GM19463 (cell line): ENCODE results near the gene HDC.

Source experiments
- ATAC-seq: cut with Tn5 transposase; IDR thresholded peaks from one replicate; pipeline ENCODE4 v1.9.1; 2021; ENCODE audit warnings: mild to moderate bottlenecking, moderate library complexity; ENCODE audit not compliant: unreplicated experiment

Gene HDC

DNA sequence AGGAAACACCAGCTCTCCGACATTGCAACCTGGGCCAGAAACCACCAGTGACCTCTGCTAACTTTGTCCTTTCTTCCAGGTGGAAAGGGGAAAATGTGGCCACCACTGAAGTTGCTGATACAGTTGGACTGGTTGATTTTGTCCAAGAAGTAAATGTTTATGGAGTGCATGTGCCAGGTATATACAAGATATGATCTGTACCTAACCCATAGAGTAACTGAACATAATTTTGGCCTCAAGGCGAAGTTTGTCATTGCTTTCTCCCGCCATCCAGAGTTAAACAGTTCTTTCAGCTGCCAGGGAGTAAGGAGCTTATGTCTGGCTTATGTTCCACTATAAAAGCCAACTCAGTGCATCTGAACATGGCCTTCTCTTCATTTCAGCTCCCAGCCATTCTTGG, 36.7 kb downstream of the HDC start:
- no peak for ATAC-seq

DNA sequence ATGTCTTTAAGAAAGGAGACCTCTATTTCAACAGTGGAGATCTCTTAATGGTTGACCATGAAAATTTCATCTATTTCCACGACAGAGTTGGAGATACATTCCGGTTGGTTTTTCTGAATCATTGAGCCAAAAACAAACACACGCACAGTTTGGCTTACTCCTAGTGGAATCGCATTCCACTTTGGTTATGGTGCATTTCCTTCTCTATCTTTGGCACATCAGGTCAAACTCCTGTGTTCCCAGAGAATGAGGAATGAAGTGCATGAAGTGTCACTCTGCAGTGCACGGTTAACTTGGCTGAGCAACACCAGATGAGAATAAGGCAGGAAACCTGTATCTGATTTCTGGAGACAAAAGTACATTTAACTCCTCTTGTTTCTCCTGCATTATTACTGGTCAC, 38.5 kb downstream of the HDC start:
- ATAC-seq: no peak

DNA sequence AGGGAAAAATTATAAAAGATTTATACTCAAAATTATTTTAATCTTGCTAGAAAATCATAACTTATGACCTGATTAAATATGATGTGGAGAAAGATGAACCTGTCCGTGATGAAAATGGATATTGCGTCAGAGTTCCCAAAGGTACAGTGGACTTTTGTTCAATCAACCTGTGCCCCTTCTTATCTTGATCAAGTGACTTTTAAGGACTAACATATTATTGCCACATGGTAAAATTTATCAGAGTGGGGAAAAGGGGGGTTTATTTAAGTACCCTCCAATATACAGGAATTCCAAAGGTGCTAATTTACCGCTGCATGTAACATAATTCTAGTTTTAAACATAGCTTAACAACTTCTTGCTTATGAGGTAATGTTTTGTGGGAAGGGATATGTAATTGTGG, 39.6 kb downstream of the HDC start:
- ATAC-seq: no peak

DNA sequence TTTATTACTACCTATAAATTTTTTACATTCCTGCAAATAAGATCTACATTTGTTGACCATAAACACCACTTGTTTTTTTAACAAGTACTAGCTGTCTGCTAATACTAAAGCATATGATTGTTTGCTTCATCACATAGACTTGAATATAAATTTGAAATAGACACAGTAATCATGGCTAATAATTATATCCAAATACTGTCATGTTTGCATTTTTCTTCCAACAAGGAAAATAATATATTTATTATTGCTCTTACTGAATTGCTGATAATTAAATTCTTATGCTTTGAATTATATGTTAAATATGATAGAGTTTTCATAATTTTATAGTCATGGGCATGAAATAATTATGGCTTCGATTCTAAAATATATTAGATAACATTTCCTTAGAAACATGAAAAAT, 40.5 kb downstream of the HDC start:
- no peak for ATAC-seq

DNA sequence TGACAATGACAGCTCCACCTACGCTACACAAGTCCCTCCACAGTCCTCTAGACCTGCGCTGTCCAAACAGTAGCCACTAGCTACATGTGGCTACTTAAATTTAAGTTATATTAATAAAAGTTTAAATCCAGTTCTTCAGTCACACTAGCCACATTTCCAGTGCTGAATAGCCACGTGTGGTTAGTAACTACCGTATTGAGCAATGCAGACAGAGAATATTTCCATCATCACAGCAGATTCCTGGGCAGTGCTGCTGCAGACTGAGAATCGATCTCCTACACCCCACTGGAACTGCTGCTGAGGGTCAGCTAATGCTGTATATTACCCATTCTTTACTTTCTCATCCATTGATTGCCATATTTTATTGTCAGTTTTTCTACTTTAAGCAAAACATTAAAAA, 40.9 kb downstream of the HDC start:
- ATAC-seq: no peak

DNA sequence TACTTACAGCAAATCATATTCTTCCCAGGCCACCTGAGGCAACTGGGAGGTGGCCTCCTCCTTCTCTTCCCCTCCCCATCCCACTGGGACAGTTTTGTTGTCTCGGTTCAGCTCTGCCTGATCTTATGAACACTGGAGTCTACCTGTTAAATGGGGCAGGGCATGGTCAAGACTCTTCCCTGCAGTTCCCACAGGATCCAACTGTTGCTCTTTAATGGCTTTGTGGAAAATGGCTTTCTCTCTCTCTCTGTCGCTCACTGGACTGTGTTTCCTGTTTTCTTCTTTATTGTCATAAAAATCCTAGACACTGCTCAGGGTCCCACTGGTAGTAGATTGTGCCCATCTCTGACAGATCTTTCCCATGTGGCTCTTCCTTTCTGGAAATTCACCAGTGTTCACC, 43.3 kb downstream of the HDC start:
- no peak for ATAC-seq

DNA sequence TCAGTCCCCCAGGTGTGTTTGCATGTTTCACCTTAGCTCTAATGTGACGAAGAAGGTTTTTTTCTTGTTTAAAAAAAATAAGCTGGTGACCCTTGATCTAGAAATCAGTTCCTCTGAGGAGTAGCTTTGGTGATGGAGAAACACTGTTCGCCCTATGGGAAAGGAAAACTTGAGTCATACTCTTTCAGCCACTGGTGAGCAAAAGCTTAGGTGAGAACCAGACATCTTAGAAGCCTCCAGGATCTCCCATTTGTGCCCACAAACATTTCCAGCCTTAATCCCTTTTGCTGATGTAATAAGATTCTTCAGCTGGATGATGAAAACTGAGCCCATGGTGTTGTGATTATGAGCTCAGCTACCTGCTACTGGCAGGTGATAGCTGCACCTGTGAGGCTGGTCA, 45.7 kb downstream of the HDC start:
- ATAC-seq: no peak

DNA sequence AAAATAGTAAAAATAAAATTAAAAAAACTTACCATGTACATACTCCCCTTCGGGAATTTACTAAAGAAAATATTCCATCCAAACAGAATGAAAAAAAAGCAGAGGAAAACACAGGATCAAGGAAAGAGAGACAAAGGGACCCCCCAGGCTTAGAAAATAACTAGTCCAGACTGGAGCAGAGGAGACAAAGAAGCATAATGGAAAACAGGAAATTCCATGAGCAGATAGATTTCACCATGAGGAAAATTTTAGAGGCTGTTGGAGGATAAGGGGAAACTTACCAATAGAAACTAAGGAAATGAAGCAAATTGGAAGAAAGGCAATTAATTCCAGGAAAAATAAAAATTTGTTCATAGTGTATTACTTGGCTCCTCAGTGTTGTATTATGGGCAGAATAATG, 46.8 kb downstream of the HDC start:
- ATAC-seq: no peak

DNA sequence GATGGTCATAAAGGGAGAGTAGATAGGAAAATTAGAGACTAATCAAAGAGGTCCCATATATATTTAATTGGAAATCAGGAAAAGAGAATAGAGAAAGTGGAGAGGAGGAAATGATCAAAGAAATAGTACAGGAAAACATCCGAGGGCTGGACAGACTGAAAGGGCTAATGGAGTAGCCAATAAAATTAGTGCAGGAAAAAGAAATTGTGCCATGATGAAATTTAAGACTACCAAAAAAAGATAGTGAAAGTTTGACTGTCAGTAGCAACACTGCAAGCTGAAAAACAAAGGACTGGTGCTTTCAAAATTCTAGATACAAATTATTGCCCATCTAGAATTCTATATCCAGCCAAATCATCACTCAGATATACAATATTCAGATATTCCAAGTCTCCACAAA, 47.2 kb downstream of the HDC start:
- no peak for ATAC-seq

DNA sequence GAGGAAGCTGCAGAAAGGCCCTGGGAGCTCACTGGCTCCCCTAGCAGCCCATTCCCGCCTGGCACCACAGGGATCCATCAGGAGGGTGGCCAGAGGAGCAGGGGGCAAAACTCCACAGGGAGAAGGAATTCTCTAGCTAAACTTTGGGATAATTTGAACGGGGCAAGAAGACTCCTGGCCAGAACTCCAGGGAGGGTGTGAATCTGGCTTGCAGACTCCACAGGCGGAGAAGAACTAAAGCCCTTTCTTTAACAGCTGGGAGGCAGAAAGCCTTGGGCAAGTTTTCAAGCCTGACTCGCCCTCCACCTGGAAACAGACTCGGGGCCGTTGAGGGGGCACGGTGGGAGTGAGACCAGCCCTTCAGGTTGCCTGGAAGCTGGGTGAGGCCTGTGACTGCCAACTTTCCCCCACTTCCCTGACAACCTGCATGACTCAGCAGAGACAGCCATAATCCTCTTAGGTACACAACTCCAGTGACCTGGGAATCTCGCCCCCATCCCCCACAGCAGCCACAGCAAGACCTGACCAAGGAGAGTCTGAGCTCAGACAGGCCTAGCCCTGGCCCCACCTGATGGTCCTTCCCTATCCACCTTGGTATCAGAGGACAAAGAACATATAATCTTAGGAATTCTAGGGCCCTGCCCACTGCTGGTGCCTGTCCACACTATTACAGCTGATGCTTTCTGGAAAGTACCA, 54.9 kb downstream of the HDC start:
- ATAC-seq: no peak

DNA sequence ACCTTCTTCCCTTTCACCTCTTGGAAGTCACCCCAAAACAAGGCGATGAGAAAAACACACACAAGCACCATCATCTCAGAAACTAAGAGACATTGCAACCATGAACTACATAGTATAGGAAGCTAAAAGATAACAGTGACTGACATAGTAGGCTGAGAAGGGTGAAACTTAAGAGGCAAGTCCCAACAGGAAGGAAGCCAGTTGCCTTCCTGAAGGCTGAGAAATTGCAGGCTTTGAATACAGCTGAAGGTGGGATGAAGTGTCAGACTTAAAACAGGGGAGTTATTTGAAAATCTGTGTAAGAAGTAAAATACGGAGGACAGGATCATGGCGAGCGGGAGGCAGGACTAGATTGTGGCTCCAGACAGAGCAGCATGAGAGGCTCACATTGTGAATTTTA, 55.7 kb downstream of the HDC start:
- ATAC-seq: no peak

DNA sequence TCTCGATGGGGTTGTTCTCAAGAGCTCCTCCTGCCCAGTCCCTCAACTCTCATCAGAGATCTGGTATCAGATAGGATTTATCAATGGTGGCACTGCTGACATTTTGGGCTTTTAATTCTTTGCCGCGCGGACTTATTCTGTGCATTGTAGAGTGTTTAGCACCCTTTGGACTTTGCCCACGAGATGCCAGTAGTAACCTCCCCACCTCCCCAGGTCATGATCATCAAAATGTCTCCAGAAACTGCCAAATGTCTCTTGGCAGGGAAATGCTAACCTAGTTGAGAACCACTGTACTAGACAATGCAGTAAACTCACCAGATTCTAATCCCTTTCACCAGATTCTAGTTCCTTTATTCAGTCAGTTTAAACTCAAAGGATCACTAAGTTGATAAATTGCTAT, 59.5 kb downstream of the HDC start:
- ATAC-seq: no peak

DNA sequence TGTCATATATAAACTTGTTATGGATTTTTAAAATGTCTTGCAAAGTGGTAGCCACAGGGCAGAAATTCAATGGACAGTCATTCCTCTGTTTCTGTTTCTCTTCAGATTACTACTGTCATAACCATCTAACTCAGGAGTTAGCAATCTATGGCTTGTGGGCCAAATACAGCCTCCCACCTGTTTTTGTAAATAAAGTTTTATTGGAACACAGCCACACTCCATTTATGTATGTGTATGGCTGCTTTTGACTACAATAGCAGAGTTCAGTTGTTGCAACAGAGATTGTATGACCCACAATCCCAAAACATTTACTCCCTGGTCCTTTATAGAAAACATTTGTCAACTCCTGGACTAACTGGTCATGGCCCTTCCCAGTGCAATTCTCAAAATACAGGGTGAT, 63.5 kb downstream of the HDC start:
- ATAC-seq: no peak

DNA sequence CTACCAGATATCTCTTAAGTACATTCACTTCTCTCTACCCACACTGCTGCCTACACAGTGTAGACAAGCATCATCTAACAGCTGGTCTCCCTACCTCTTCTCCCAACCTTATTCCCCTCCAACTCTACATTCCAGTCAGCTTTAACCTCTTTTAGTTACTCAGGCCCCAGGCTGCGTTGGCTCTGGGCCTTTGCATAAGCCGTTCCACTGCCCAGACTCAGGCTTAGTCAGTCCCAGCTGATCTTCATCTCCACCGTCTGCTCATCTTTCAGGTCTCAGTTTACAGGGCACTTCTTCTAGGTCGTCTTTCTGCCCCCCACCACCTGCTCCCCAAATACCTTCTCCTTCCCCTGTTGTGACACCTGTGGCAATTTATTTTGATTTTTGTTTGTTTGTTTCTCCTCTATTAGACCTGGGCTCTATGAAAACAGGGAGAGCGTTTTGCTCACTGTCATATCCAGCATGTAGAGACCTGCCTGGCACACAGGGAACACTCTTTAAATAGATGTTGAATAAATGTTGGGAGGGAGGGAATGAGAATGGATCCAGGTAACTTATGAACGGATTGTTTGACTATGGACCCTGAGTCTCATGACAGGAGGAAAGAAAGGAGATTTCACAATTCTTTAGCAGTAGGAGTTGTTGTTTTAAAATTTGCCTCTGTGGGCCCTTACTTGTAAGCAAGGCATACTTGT, 72.5 kb downstream of the HDC start:
- ATAC-seq: no peak

DNA sequence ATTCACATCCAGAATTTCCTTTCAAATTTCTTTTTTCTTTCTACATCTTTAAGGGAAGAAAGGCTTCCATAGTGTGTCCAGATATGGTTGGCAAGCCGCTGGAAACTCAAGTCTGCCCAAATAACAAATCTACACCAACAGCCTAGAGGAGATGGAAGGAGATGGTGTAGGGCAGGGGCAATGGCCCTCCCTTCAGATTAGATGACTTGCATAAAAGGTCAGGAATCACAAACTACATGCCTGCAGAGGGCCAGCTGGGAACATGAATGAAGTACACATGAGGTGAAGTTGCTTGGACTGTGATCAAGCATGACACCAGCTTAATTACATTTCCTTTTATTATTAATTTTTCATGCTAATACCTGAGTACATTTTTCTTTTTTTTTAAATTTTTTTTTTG, 73.4 kb downstream of the HDC start:
- ATAC-seq: no peak
